ENCODE data around the gene RPL10. TPM values are rescaled to one million over a fixed set of nuclear protein-coding genes. Genes with fewer than 3 reads are reported as not detected.

Gene RPL10
- total RNA-seq, 2 experiments from 2014 or later = 5,036 to 5,204 TPM

- no peak for TF ChIP-seq CTCF (IDR thresholded peaks at IDR 0.05)
- no peaks in the 10 kb centered on the region for H3K9me3 Mint-ChIP-seq
- H3K4me3 Mint-ChIP-seq = peak overlapping the region; percentile 90
- CTCF ChIA-PET = no interaction called here
- peak; percentile 77 for ATAC-seq (ENCODE audit: poor library complexity)
- intact Hi-C loops (cut with DNase I, micrococcal nuclease) = loop anchor here (2.0 to 10.0 kb wide), 3 partner anchors 22 to 48 kb away; partner anchors contain the start of genes PLXNA3 (in 1 of the 2) and UBL4A (in 1 of the 2)
- Histone ChIP-seq H3K4me1 (ENCODE audit: insufficient read depth, low read length) (peaks cover 39% of the 10 kb centered on the region), H3K27me3 (ENCODE audit: control insufficient read depth in 1 of 2, insufficient read depth in 2 of 2, low read length in 2 of 2) (no peaks in the 10 kb centered on the region), H3K9me3 (ENCODE audit: control insufficient read depth in 1 of 2, insufficient read depth in 1 of 2, low read length in 2 of 2) (no peaks in the 10 kb centered on the region), H3K36me3 (ENCODE audit: insufficient read depth, low read length) (peaks cover 43% of the 10 kb centered on the region), H3K4me3 (ENCODE audit: low read length) (peak overlapping the region; percentile 53), H3K27ac (ENCODE audit: low read depth in 1 of 2, low read length in 2 of 2) (peak overlapping the region; percentile 64 to 72)
- H3K27ac Mint-ChIP-seq = peak overlapping the region; percentile 93
- peaks cover 5% of the 10 kb centered on the region for H3K4me1 Mint-ChIP-seq (ENCODE audit: low read depth)
- H3K36me3 Mint-ChIP-seq (ENCODE audit: low read depth) = peaks cover 31% of the 10 kb centered on the region
- DNase-seq = peak in 13 of 14 experiments; percentile 18 to 86 (median 52)
- no peaks in the 10 kb centered on the region for H3K27me3 Mint-ChIP-seq
- POLR2A ChIA-PET = interaction anchor here (0.6 kb wide), 1 partner anchor 49 kb away, joined by 4 read pairs; no protein-coding TSS in a partner anchor
Measured at GRCh38 chrX:154436374-154436982, 38.3 kb downstream of the RPL10 start.

GRCh38 chrX:154436983-154437752 lies 39.0 kb downstream of the RPL10 start, which contains the start of gene GDI1:
GDI1 (plus strand) TSS chrX:154437154; CDS start chrX:154437255, 101 bp downstream.
- Mint-ChIP-seq H3K4me3 (peak within 1 kb of the TSS; percentile 90), H3K27me3 (no peaks in the 10 kb centered on the region), H3K36me3 (ENCODE audit: low read depth) (peaks cover 37% of the 10 kb centered on the region), H3K27ac (peak within 1 kb of the TSS; percentile 93), H3K4me1 (ENCODE audit: low read depth) (peaks cover 12% of the 10 kb centered on the region), H3K9me3 (no peaks in the 10 kb centered on the region)
- ATAC-seq (ENCODE audit: poor library complexity) (peak; percentile 54), DNase-seq (peak; percentile 30 to 81 (median 50))
- POLR2A ChIA-PET = no interaction called here
- no peaks in the 10 kb centered on the region for H3K27me3 ChIP-seq (ENCODE audit: control insufficient read depth in 1 of 2, insufficient read depth in 2 of 2, low read length in 2 of 2)
- intact Hi-C loops (cut with DNase I, micrococcal nuclease) = loop anchor here (2.0 to 10.0 kb wide), 3 partner anchors 22 to 48 kb away; partner anchors contain the start of genes PLXNA3 (in 1 of the 2) and UBL4A (in 1 of the 2)
- CTCF ChIA-PET = no interaction called here
- H3K36me3 ChIP-seq (ENCODE audit: insufficient read depth, low read length) = peaks cover 40% of the 10 kb centered on the region
- H3K9me3 ChIP-seq (ENCODE audit: control insufficient read depth in 1 of 2, insufficient read depth in 1 of 2, low read length in 2 of 2) = no peaks in the 10 kb centered on the region
- TF ChIP-seq CTCF (IDR thresholded peaks at IDR 0.05) = no peak
- H3K4me1 ChIP-seq (ENCODE audit: insufficient read depth, low read length) = peaks cover 46% of the 10 kb centered on the region
- H3K4me3 ChIP-seq (ENCODE audit: low read length) = peak within 1 kb of the TSS; percentile 59
- H3K27ac ChIP-seq (ENCODE audit: low read depth in 1 of 2, low read length in 2 of 2) = peak within 1 kb of the TSS; percentile 64 to 72

DNA sequence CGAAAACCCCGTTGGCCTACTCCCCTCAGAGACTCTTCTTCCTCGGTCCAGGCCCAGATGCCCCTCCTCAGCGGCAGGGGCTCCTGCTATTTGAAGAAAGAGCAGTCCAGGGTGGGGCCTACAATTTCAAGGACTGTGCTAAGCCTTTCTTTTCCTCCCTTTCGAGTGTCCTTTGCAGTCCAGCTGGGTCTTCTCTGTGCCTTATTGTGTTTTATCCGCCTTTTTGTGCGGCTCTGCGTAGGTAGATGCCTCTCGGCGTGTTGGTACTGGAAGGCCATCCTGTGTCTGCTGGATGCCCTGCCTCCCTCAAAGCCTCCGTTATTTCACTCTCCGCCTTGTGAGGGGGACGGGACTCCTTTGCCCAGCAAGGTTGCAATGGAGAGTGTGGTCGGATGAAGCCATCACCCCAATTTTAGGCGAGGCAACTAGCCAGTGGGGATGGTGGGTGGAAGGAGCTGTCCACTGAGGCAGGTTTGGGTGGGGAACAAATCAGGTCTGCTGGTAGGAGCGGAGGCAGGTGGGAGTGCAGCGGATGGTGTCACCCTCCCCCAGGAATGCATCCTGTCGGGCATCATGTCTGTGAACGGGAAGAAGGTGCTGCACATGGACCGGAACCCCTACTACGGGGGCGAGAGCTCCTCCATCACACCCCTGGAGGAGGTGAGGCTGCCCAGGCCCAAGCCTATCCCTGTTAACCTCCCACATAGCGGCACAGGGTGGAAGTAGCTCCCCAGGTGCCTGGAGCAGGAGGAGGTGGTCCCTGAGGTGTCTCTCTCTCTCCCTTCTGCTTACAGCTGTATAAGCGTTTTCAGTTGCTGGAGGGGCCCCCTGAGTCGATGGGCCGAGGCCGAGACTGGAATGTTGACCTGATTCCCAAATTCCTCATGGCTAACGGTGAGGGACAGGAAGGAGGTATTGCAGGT lies 40.1 kb downstream of the RPL10 start:
- peak overlapping the region; percentile 87 for H3K27ac Mint-ChIP-seq
- no peak for DNase-seq
- peaks cover 32% of the 10 kb centered on the region for H3K36me3 Mint-ChIP-seq (ENCODE audit: low read depth)
- Histone ChIP-seq H3K36me3 (ENCODE audit: insufficient read depth, low read length) (peaks cover 38% of the 10 kb centered on the region), H3K27me3 (ENCODE audit: control insufficient read depth in 1 of 2, insufficient read depth in 2 of 2, low read length in 2 of 2) (no peaks in the 10 kb centered on the region), H3K27ac (ENCODE audit: low read depth in 1 of 2, low read length in 2 of 2) (no peak overlapping the region), H3K4me3 (ENCODE audit: low read length) (peak overlapping the region; percentile 59), H3K4me1 (ENCODE audit: insufficient read depth, low read length) (peaks cover 52% of the 10 kb centered on the region), H3K9me3 (ENCODE audit: control insufficient read depth in 1 of 2, insufficient read depth in 1 of 2, low read length in 2 of 2) (no peaks in the 10 kb centered on the region)
- intact Hi-C loops (cut with DNase I, micrococcal nuclease) = loop anchor here (2.0 to 10.0 kb wide), 3 partner anchors 21 to 47 kb away; partner anchors contain the start of genes PLXNA3 (in 1 of the 2) and UBL4A (in 1 of the 2)
- ChIA-PET CTCF (no interaction called here), POLR2A (no interaction called here)
- TF ChIP-seq CTCF (IDR thresholded peaks at IDR 0.05) = no peak
- no peaks in the 10 kb centered on the region for H3K27me3 Mint-ChIP-seq
- H3K4me1 Mint-ChIP-seq (ENCODE audit: low read depth) = peaks cover 12% of the 10 kb centered on the region
- no peak for ATAC-seq (ENCODE audit: poor library complexity)
- H3K9me3 Mint-ChIP-seq = no peaks in the 10 kb centered on the region
- peak overlapping the region; percentile 88 for H3K4me3 Mint-ChIP-seq
